Muscle of leg (tissue), 11 donors: ENCODE results near the gene JARID2. TPM values are rescaled to one million over a fixed set of nuclear protein-coding genes. Genes with fewer than 3 reads are reported as not detected.
A peak's percentile ranks its signal among the peaks of the same experiment; 100 is the strongest.

Experiments
- DNase-seq: peaks from one replicate; pipeline ENCODE4 v3.0.0; 2013
- H3K27ac ChIP-seq: one replicate; pipeline ENCODE4 v1.5.1; 2013; ENCODE audit warnings: mild to moderate bottlenecking, low read length, control low read depth
- H3K27me3 ChIP-seq: one replicate; pipeline ENCODE4 v1.6.1; 2013; ENCODE audit warnings: low read length; ENCODE audit not compliant: control insufficient read depth, insufficient read depth
- H3K36me3 ChIP-seq: one replicate; pipeline ENCODE4 v1.6.1; 2013; ENCODE audit warnings: low read length; ENCODE audit not compliant: control insufficient read depth, insufficient read depth
- H3K4me1 ChIP-seq: one replicate; pipeline ENCODE4 v1.6.1; 2013; ENCODE audit warnings: low read length; ENCODE audit not compliant: control insufficient read depth, insufficient read depth
- H3K4me3 ChIP-seq: one replicate; pipeline ENCODE4 v1.5.1; 2013; ENCODE audit warnings: low read length, control low read depth
- H3K9me3 ChIP-seq: replicated peaks from 2 replicates; pipeline ENCODE4 v1.6.1; 2013; ENCODE audit warnings: low read depth, low read length; ENCODE audit not compliant: control insufficient read depth
- WGBS: methylation state at CpG from one replicate; pipeline ENCODE4 v1.1.5; 2013; ENCODE audit warnings: missing lambda C conversion rate; ENCODE audit not compliant: insufficient coverage; 5-methylcytosine and 5-hydroxymethylcytosine counted together
- polyA plus RNA-seq, 8 donors: library from polyadenylated mRNA; unstranded; fragments of 120-200 nt; gene quantifications; one replicate each; pipeline versions ENCODE4 v1.2.1 to v1.2.3, GENCODE V29; 2013; ENCODE audit warnings: inconsistent platforms in 1 of 8, low replicate concordance in 1 of 8; ENCODE audit not compliant: insufficient read length in 8 of 8, insufficient read depth in 1 of 8
- total RNA-seq: library from RNA; stranded (reverse); fragments of 120-200 nt; gene quantifications from one replicate; pipeline ENCODE4 v1.2.4, GENCODE V29; 2013

JARID2 gene
- total and polyA plus RNA-seq, 9 donors, result 9.8 to 15.3 (median 13.2) TPM

DNA sequence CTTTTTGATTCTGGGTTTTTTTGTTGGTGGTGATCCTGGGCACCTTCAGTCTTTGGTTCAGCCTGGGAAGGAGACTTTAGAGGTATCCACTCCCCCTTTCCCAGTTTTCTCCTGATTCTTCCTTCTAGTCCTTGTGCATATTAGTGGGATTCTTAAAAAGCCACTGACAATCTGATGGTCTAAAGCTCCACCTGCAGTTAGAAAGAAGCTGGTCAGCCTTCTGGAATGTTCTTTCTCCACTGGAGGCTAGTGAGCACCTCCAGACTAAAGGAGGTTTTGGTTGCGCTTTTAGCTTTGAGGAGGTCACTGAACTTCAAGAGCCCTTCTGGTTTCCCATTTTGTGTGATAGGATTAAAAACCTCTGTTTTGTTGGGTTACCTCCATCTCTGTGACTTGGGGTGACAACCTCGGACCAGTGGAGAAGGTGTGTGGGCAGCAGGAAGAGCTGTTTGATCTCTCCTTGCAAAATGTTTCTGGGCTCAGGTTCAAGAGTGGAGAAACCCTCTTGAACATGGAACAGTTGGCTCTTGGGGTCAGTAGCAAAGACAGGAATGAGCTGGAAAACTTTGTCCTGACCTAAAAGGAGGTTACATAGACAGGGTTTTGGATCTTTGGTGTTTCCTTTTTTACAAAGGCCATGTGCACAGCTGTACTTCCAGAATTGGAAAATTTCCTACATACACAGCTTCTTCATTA is 29.0 kb downstream of the JARID2 start:
- Histone ChIP-seq H3K27ac (no peak overlapping the region), H3K36me3 (no peaks in the 10 kb centered on the region), H3K4me1 (peaks cover 16% of the 10 kb centered on the region), H3K27me3 (no peaks in the 10 kb centered on the region), H3K9me3 (no peaks in the 10 kb centered on the region), H3K4me3 (no peak overlapping the region)
- no peak for DNase-seq
- WGBS, result 83% methylated on average over 2 of the region's 2 CpGs

DNA sequence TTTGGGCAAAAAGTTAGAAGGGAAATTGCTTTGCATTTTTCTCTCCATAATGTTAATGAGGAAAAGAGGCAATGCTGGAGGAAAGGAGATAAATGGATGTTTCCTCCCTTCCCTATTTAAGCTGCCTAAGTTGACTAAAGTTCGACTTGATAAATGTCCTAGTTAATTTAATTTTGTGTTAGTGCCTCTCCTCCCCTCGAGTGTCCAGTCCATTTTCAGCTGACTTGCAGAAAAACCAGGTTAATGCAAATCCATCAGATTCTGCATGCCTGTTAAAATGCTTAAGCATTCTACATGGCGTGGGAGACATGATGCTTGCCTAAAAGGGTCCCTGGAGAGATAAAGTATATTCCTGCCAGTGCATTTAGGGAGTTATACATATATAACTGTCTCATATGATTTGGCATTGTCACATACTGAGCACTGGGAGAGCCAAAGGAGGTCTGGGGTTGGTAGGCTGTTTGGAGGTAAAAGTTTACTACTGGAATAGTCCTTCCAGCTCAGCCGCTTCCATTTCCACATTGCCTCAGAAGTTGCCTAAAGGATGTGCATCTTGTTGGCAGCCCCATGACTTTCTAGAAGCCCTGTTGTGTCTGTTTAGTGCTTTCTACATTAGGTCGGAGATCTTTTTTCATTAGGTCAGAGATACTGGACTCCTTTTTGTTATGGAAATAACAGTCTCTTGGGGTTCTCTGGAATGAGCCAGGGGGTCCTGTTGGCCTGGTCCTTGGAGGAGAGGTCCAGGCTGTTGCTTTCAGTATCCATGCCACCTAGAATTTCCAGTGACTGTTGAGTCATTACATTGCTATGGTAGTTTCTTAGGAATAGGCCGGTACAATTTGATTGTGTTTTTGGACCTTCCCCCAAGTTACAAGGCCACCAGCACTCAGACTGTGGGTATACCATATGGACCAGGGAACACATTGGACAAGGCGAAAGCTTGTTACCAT is 30.4 kb downstream of the JARID2 start:
- peaks cover 16% of the 10 kb centered on the region for H3K4me1 ChIP-seq
- WGBS, result 75% methylated on average over 1 of the region's 7 CpGs

DNA sequence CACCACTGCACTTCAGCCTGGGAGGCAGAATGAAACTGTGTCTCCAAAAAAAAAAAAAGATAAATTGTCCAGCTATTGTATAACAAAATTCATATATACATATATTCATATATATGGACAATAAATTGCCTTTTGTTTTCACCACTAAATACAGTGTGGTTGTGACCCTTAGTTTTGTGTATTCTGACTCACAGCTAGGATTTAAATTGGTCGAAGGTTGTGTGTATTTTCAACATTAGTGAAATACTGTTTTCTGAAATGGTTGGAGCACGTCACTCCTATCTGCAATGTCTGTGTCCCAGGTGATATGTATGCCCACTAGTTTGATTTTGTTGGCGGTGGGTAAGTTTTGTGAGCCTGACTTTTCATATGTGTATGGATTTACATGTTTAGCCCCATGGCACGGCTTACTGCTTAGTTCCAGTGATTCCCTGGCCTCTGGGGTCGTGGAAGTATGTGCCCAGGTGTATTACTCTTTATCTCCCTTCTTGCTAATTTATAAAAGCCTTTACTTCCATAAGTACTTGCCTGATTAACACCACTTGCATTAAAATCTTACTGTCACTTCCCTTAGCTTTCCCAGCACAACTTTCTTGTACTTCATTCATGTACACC is 33.3 kb downstream of the JARID2 start:
- WGBS, result 90% methylated on average over 3 of the region's 5 CpGs
- Histone ChIP-seq H3K4me1 (peaks cover 16% of the 10 kb centered on the region), H3K36me3 (no peaks in the 10 kb centered on the region), H3K27ac (no peak overlapping the region), H3K27me3 (no peaks in the 10 kb centered on the region), H3K9me3 (no peaks in the 10 kb centered on the region), H3K4me3 (no peak overlapping the region)
- DNase-seq, result no peak

More for the DNA sequence above, 30.4 kb downstream of the JARID2 start:
- peak; percentile 59 for DNase-seq
- Histone ChIP-seq H3K27ac (no peak overlapping the region), H3K9me3 (no peaks in the 10 kb centered on the region), H3K4me3 (no peak overlapping the region), H3K27me3 (no peaks in the 10 kb centered on the region), H3K36me3 (no peaks in the 10 kb centered on the region)

DNA sequence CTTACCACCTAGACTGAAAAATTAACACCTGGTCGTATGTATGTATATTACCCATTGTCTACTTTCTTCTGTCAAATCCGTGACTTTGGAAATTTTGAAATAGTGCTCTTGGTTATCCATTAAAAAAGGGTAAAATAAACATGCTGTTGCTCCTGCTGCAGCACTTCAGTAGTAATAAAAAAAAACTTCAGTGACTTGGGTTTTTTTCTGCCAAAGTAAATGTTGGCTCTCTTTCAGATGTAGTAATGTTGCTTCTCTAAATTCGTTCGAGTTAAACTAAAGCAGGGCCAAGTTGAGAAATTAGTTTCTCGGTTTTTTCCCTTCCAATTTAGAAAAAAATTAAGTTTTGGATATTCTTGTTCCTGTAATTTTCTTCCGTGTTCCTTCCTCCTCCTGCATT is 34.2 kb downstream of the JARID2 start:
- no peaks in the 10 kb centered on the region for H3K36me3 ChIP-seq
- WGBS, result no CpG with 5 or more reads among the region's 6 CpGs

DNA sequence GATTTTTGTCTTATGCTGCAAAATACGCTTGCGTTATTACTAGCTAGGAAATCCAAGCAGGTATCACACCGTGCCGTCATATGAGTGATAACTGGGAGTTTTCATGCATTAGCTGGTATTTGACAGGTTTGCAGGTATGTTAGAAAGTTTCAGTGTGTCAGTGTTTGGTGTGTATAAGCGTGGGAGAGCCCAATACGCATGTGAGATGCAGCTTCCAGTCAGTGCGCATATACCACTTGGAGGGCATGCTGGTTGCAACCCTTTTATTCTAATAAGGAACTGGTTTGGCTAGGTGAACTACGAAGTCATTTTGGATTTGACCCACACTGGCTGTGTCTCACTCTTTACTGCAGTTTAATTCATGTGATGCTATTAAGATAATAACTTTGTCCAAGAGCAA is 35.1 kb downstream of the JARID2 start:
- Histone ChIP-seq H3K4me3 (no peak overlapping the region), H3K27me3 (no peaks in the 10 kb centered on the region), H3K36me3 (no peaks in the 10 kb centered on the region), H3K9me3 (no peaks in the 10 kb centered on the region), H3K27ac (no peak overlapping the region), H3K4me1 (peaks cover 8% of the 10 kb centered on the region)
- 97% methylated on average over 4 of the region's 8 CpGs for WGBS
- DNase-seq, result no peak

More for the DNA sequence above, 34.2 kb downstream of the JARID2 start:
- no peaks in the 10 kb centered on the region for H3K9me3 ChIP-seq
- no peaks in the 10 kb centered on the region for H3K27me3 ChIP-seq
- H3K4me1 ChIP-seq, result peaks cover 10% of the 10 kb centered on the region
- no peak overlapping the region for H3K27ac ChIP-seq
- peak; percentile 93 for DNase-seq
- H3K4me3 ChIP-seq, result no peak overlapping the region

DNA sequence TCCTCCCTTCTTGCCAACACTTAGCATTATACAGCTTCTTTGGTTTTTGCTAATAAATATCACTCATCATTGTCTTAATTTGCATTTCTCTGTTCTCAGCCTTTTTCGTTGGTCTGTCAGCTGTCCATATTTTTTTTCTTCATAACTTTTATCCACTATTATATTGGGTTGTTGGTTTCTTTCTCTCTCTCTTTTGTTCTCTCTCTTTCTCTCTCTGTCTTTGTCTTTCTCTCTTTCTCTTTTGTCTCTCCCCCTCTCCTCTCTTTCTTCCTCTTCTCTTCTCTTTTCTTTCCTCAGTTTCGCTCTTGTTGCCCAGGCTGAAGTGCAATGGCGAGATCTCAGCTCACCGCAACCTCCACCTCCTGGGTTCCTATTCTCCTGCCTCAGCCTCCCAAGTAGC is 36.5 kb downstream of the JARID2 start:
- Histone ChIP-seq H3K36me3 (no peaks in the 10 kb centered on the region), H3K27me3 (no peaks in the 10 kb centered on the region), H3K9me3 (no peaks in the 10 kb centered on the region), H3K4me3 (no peak overlapping the region), H3K27ac (no peak overlapping the region), H3K4me1 (no peaks in the 10 kb centered on the region)
- no peak for DNase-seq
- 100% methylated on average over 2 of the region's 4 CpGs for WGBS

DNA sequence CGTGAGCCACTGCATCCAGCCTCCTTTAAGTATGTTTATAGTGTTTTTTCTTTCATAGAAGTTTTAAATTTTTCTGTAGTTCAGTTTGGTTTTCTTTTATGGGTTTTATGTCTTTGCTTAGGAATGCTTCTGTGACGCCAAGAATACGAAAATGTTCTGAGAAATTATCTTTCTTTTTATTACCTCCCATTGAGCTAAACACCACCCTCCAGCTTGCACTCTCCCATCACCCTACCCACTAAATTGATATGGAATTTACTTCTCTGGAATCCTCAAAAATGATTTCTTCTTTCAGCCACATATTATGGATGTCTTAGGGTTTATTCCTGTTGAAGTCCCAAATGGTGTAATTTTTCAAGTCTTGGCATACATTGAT is 38.1 kb downstream of the JARID2 start:
- no peaks in the 10 kb centered on the region for H3K27me3 ChIP-seq

DNA sequence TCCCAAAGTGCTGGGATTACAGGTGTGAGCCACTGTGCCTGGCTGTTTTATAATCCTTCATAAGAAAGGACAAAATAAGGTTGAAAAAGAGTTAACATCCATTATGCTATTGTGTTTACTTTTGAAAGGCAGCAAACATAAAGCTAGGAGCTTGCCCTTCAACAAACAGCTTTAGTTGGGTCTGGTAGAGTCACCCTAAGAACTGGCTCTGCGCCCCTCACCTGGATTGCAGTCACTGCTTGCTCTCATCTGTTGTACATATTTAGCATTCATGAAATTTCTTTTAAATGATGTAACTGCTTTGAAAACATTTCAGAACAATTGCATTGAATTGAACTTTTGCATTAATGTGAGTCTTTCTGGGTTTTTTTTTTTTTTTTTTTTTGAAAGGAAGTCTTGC is 38.9 kb downstream of the JARID2 start:
- H3K27ac ChIP-seq, result no peak overlapping the region
- WGBS, result no CpG with 5 or more reads among the region's 1 CpG
- H3K4me1 ChIP-seq, result no peaks in the 10 kb centered on the region
- H3K4me3 ChIP-seq, result no peak overlapping the region
- no peaks in the 10 kb centered on the region for H3K36me3 ChIP-seq
- H3K9me3 ChIP-seq, result no peaks in the 10 kb centered on the region
- no peak for DNase-seq
- H3K27me3 ChIP-seq, result no peaks in the 10 kb centered on the region

More for the DNA sequence above, 38.1 kb downstream of the JARID2 start:
- WGBS, result no CpG with 5 or more reads among the region's 3 CpGs
- no peak overlapping the region for H3K4me3 ChIP-seq
- no peaks in the 10 kb centered on the region for H3K36me3 ChIP-seq
- no peak overlapping the region for H3K27ac ChIP-seq
- H3K4me1 ChIP-seq, result no peaks in the 10 kb centered on the region
- no peak for DNase-seq
- no peaks in the 10 kb centered on the region for H3K9me3 ChIP-seq

DNA sequence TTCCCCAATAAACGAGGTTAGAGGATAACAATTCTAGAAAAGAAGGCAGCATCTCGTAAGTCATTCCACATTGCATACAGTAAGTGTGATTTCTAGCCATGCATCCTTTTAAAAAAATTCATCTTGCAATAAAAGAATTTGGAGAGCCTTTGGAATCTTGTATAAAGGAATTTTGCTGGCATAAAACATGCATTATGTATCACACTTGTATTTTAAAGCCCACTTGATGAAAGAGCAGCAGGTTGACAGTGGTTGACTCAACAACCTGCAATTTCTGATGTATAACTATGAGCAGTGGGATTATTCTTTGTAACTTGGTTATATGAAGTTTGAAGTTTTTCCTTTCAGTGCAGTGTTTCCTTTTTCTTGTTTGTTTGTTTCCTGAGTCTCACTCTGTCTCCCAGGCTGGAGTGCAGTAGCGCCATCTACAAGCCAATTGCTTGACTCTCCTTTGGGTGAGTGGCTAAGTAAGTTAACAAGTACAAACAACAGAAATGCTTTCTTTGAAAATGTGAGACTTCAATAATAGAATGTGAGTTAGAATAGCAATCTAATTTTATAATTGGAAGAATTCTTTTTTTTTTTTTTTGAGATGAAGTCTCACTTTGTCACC is 39.9 kb downstream of the JARID2 start:
- Histone ChIP-seq H3K4me3 (no peak overlapping the region), H3K4me1 (no peaks in the 10 kb centered on the region)
- WGBS, result no CpG with 5 or more reads among the region's 3 CpGs

More for the DNA sequence above, 39.9 kb downstream of the JARID2 start:
- Histone ChIP-seq H3K9me3 (no peaks in the 10 kb centered on the region), H3K36me3 (no peaks in the 10 kb centered on the region), H3K27ac (no peak overlapping the region), H3K27me3 (no peaks in the 10 kb centered on the region)
- DNase-seq, result no peak
